ENCODE data around the gene DNAJB11. TPM values are rescaled to one million over a fixed set of nuclear protein-coding genes. Genes with fewer than 3 reads are reported as not detected.
A peak's percentile ranks its signal among the peaks of the same experiment; 100 is the strongest.
"Not testable (repeated sequence)": the region's sequence is repeated elsewhere in the genome, so short reads cannot be mapped to it uniquely, and the experiment has no call there.

The DNAJB11 gene
- total and polyA plus RNA-seq, 2 donors: 37.1 to 38.9 TPM

DNA sequence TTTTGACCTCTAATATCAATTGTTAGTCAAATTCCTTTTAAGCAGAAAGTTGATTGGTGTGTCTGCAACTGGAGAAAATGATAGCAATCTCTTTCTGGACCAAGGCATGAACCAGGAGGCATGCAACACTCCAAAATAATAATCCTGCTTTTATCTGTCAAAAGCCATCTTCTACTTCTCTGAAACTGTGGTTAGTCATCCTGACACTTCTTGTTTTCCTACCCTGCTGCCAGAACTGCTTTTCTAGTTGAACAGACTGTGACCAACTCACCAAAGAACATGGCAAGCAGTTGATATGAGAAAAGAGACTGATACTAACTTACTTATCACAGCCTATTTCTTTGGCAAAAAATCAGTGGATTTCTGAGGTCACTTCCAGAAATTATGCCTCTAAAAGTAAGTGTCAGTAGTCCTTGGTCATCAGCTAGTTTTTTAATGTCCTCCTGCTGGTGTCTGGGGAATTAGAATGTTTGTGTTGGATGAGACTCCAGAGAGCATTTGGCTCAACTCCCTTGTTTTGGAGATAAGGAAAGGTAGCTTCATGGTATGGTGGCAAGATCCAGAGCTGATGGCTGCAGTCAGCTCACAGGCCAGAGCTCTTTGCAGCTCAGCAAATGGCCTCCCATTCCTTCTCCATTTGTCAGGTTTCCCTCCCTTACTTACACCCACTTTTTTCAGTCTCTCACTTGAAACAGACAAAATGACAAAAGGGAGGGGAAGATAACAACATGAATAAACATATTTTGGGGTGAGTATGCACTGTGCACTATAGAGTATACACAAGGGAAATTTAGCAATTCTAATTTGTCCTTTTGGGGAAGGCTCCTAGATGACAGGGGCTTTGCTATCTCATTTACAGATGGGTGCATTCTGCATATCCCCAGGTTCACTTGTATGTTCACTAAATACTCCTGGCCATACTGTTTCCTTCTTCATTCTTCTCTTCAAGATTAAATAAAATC lies 33.4 kb upstream of the DNAJB11 start:
- no peaks in the 10 kb centered on the region for H3K4me1 ChIP-seq (ENCODE audit: insufficient read depth)
- DNase-seq (ENCODE audit: extremely low spot score): no peak

GRCh38 chr3:186538779-186539178 lies 31.7 kb upstream of the DNAJB11 start:
- Histone ChIP-seq H3K27ac (ENCODE audit: low read depth) (no peak overlapping the region), H3K4me1 (ENCODE audit: insufficient read depth) (no peaks in the 10 kb centered on the region), H3K4me3 (ENCODE audit: low read depth, low read length) (no peak overlapping the region), H3K36me3 (ENCODE audit: insufficient read depth) (no peaks in the 10 kb centered on the region)
- DNase-seq (ENCODE audit: extremely low spot score): no peak
- WGBS: 96% methylated on average over 3 of the region's 3 CpGs

More for the DNA sequence above, 33.4 kb upstream of the DNAJB11 start:
- Histone ChIP-seq H3K27ac (ENCODE audit: low read depth) (no peak overlapping the region), H3K4me3 (ENCODE audit: low read depth, low read length) (no peak overlapping the region), H3K36me3 (ENCODE audit: insufficient read depth) (no peaks in the 10 kb centered on the region)

DNA sequence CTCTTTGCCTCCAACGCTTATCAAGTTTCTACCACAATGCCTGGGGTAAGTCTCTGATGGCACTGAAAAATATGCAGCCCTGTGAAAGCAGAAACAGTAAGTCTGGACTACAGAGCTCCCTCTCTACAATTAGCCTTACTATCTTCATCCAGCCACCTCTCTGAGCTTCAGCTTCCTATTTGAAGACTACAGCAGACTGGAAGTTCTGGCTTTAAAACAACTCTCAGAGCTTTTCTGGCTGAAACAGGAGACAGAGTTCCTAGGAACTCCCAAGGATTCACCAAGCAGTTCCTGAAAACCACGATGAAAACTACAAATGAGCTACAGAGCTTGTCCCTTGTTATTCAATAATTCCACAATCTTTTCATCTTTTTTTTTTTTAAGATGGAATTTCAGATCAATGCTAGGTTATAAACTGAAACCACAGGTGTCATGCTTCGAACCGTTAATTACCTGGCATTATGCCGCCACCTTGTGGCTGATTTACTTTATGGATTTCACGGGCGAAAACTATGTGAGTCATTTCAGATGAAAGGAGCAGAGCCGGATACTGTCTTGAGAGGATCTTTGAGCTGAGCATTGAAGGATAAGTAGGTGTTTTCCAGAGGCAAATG lies 30.2 kb upstream of the DNAJB11 start:
- DNase-seq (ENCODE audit: extremely low spot score): peak; percentile 37
- Histone ChIP-seq H3K36me3 (ENCODE audit: insufficient read depth) (no peaks in the 10 kb centered on the region), H3K4me3 (ENCODE audit: low read depth, low read length) (no peak overlapping the region), H3K4me1 (ENCODE audit: insufficient read depth) (no peaks in the 10 kb centered on the region), H3K27ac (ENCODE audit: low read depth) (no peak overlapping the region)
- 9% methylated on average over 8 of the region's 8 CpGs for WGBS

GRCh38 chr3:186540835-186541226 lies 29.7 kb upstream of the DNAJB11 start:
- Histone ChIP-seq H3K27ac (ENCODE audit: low read depth) (no peak overlapping the region), H3K36me3 (ENCODE audit: insufficient read depth) (no peaks in the 10 kb centered on the region), H3K4me1 (ENCODE audit: insufficient read depth) (no peaks in the 10 kb centered on the region), H3K4me3 (ENCODE audit: low read depth, low read length) (no peak overlapping the region)
- 42% methylated on average over 2 of the region's 2 CpGs for WGBS
- DNase-seq (ENCODE audit: extremely low spot score): no peak

DNA sequence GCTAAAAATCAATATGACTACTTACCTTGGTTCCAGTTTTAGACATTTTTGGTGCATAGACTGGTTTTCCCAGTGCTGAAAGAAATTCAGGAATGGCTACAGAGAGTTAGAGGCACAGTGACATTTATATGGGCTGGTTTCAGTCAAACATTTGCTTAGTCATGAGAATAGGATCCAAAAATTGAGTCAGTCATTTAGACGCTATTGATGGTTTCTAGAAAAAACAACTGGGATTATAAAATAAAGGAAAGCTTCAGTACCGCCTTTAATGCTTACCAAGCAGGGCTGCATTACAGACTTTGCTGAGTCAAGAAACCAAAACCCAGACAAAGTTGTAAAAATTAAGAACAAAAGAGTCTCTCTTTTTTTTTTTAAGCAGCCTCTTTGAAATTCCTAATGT lies 26.2 kb upstream of the DNAJB11 start, which contains the start of gene CRYGS:
Gene CRYGS (minus strand): TSS at position 100 of the 400 bp plus-strand sequence. CDS start 54 bp downstream, at position 46.
- no peak for DNase-seq (ENCODE audit: extremely low spot score)
- H3K4me3 ChIP-seq (ENCODE audit: low read depth, low read length): no peak within 1 kb of the TSS
- H3K36me3 ChIP-seq (ENCODE audit: insufficient read depth): no peaks in the 10 kb centered on the region
- H3K4me1 ChIP-seq (ENCODE audit: insufficient read depth): no peaks in the 10 kb centered on the region
- WGBS: 84% methylated on average over 2 of the region's 2 CpGs
- no peak within 1 kb of the TSS for H3K27ac ChIP-seq (ENCODE audit: low read depth)

GRCh38 chr3:186549497-186549896 lies 21.0 kb upstream of the DNAJB11 start:
- 96% methylated on average over 3 of the region's 3 CpGs for WGBS
- no peaks in the 10 kb centered on the region for H3K4me1 ChIP-seq (ENCODE audit: insufficient read depth)

GRCh38 chr3:186551387-186551786 lies 19.1 kb upstream of the DNAJB11 start:
- no peak overlapping the region for H3K4me3 ChIP-seq (ENCODE audit: low read depth, low read length)
- WGBS: 92% methylated on average over 6 of the region's 6 CpGs
- H3K27ac ChIP-seq (ENCODE audit: low read depth): no peak overlapping the region
- H3K36me3 ChIP-seq (ENCODE audit: insufficient read depth): no peaks in the 10 kb centered on the region
- H3K4me1 ChIP-seq (ENCODE audit: insufficient read depth): no peaks in the 10 kb centered on the region
- DNase-seq (ENCODE audit: extremely low spot score): no peak

More at GRCh38 chr3:186549497-186549896, 21.0 kb upstream of the DNAJB11 start:
- Histone ChIP-seq H3K27ac (ENCODE audit: low read depth) (no peak overlapping the region), H3K4me3 (ENCODE audit: low read depth, low read length) (no peak overlapping the region), H3K36me3 (ENCODE audit: insufficient read depth) (no peaks in the 10 kb centered on the region)
- DNase-seq (ENCODE audit: extremely low spot score): no peak

DNA sequence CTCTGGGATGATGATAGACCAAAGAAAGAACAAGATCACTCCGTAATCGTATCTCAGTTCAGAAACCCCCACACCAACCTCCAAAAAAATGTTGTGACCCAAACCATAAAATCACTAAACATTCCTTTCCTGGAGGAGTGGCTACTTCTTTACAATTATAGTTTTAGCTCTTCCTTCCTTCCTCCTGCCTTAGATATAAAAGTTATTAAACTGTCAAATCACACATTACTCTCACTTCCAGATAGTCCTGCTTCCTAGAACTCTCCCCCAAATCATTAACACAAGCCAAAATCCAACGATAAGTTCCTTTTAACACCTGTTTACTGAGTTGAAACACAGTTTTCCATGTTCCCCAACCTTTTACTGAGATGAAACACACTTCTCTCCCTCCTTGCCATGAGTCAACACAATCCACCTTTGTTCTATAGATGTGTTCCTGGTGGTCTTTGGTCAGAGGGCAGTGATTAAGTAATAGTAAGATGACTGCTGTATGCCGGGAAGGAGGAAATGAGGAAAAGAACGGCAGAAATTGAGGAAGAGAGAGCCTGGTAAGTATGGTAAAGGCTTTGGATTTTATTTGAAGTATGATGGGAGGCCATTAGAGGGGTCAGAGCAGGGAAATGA lies 18.0 kb upstream of the DNAJB11 start:
- Histone ChIP-seq H3K27ac (ENCODE audit: low read depth) (no peak overlapping the region), H3K4me1 (ENCODE audit: insufficient read depth) (no peaks in the 10 kb centered on the region), H3K4me3 (ENCODE audit: low read depth, low read length) (no peak overlapping the region), H3K36me3 (ENCODE audit: insufficient read depth) (no peaks in the 10 kb centered on the region)
- no peak for DNase-seq (ENCODE audit: extremely low spot score)
- 62% methylated on average over 5 of the region's 5 CpGs for WGBS

DNA sequence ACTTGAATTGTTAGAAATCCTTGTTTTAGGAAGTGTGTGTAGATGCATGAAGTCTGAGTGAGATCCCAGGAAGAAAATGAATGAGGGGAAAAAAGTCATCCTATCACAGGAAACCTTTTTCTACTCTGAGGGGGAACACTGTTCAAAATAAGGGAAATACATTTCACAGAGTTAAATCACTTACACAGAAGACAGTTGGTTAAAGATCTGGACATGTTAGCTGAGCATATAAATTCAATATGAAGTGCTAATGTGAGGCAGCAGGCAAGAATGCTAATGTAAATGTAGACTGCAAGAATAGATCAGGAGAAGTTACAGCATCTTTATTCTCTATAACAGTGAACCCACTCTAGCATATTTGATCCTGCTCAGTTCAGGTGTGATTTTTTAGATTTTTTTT lies 5.9 kb upstream of the DNAJB11 start:
- Histone ChIP-seq H3K27ac (ENCODE audit: low read depth) (no peak overlapping the region), H3K36me3 (ENCODE audit: insufficient read depth) (no peaks in the 10 kb centered on the region), H3K4me1 (ENCODE audit: insufficient read depth) (no peaks in the 10 kb centered on the region), H3K4me3 (ENCODE audit: low read depth, low read length) (no peak overlapping the region)
- DNase-seq (ENCODE audit: extremely low spot score): no peak

DNA sequence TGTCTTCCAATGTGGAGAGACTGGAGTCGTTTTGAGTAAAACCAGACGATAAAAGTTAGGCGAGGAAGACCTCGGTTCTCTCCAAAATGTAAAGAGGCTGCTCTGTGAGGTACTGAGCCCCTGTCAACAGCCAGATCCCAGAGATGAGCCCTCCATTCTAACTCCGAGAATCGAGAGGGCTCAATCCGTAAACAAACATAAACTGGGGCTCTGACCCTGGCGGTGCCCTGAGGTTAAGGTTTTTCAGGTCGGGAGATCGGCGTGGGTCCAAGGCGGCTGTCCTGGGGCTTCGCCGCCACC lies 3.8 kb upstream of the DNAJB11 start:
- Histone ChIP-seq H3K4me1 (ENCODE audit: insufficient read depth) (no peaks in the 10 kb centered on the region), H3K27ac (ENCODE audit: low read depth) (peak overlapping the region; percentile 77), H3K4me3 (ENCODE audit: low read depth, low read length) (peak overlapping the region; percentile 67), H3K36me3 (ENCODE audit: insufficient read depth) (no peaks in the 10 kb centered on the region)
- no peak for DNase-seq (ENCODE audit: extremely low spot score)
- under 1% methylated on average over 14 of the region's 14 CpGs for WGBS

DNA sequence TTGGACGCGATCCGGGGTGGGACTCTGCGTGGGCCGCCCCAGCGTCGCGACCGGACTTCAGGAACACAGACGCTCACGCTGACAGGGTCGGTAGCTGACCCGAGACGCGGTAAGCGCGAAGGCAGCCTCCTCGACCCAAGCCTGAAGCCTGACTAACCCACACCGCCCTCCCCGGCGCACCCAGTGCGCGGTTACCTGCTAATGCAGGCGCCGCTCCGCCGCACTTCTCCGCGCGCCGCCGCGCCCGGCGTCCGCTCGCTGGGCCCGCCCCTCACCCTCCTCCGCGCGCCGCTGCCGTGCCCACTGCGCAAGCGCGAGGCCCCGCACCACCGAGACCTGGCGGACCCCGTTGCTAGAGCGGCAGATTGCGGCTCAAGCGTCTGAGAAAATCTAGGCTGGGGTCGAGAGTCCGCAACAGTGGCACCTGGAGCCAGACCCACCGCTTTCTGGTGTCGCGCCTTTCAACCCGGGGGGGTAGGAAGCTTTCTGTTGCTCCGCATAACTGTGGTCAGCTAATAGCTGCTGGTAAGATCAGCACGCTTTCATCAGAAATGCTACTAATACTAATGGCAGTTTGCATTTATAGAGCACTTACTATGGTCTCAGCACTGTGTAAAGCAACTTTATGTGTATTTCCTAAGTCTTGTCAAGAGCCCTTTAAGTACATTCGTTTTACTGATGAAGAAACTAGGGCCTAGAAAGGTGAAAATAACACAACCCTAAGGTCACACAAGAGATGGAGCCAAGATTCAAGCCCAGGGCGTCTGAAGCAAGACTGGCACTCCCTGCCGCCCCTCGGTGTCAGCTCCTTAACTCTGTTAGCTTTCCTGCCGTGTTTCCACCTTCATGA lies 3.2 kb upstream of the DNAJB11 start, which contains the start of gene TBCCD1:
Gene TBCCD1 (minus strand): TSS at position 268 of the 850 bp plus-strand sequence. CDS start 3,010 bp downstream, outside the sequence.
- H3K4me3 ChIP-seq (ENCODE audit: low read depth, low read length): peak within 1 kb of the TSS; percentile 67
- peak within 1 kb of the TSS; percentile 77 for H3K27ac ChIP-seq (ENCODE audit: low read depth)
- under 1% methylated on average over 66 of the region's 66 CpGs for WGBS
- no peaks in the 10 kb centered on the region for H3K36me3 ChIP-seq (ENCODE audit: insufficient read depth)
- no peaks in the 10 kb centered on the region for H3K4me1 ChIP-seq (ENCODE audit: insufficient read depth)
- DNase-seq (ENCODE audit: extremely low spot score): peak; percentile 66

- not testable (repeated sequence) for DNase-seq (ENCODE audit: extremely low spot score); H3K27ac ChIP-seq (ENCODE audit: low read depth); H3K4me3 ChIP-seq (ENCODE audit: low read depth, low read length); H3K36me3 ChIP-seq (ENCODE audit: insufficient read depth); H3K4me1 ChIP-seq (ENCODE audit: insufficient read depth)
- 83% methylated on average over 11 of the region's 11 CpGs for WGBS
Observed at GRCh38 chr3:186569361-186569760, 1.2 kb upstream of the DNAJB11 start.

- Histone ChIP-seq H3K36me3 (ENCODE audit: insufficient read depth) (peaks cover 1% of the 10 kb centered on the region), H3K27ac (ENCODE audit: low read depth) (no peak overlapping the region), H3K4me1 (ENCODE audit: insufficient read depth) (no peaks in the 10 kb centered on the region), H3K4me3 (ENCODE audit: low read depth, low read length) (peak overlapping the region; percentile 23)
- DNase-seq (ENCODE audit: extremely low spot score): no peak
- WGBS: 6% methylated on average over 7 of the region's 7 CpGs
Observed at GRCh38 chr3:186569779-186570095, 783 bp upstream of the DNAJB11 start.
